ENCODE data around the gene RFFL. TPM values are rescaled to one million over a fixed set of nuclear protein-coding genes. Genes with fewer than 3 reads are reported as not detected.
A peak's percentile ranks its signal among the peaks of the same experiment; 100 is the strongest.

Gene RFFL
- total and polyA plus RNA-seq, 2 experiments from 2014 or later, result 4.2 to 9.0 TPM

GRCh38 chr17:34987232-34987631 lies 76.3 kb downstream of the RFFL start:
- Histone ChIP-seq H3K4me1 (ENCODE audit: insufficient read depth) (no peaks in the 10 kb centered on the region; the same call in 1 of the 2 replicates), H3K36me3 (ENCODE audit: low read depth) (peaks cover 19% of the 10 kb centered on the region; the same call in 1 of the 2 replicates)
- 60 to 62% methylated on average over 2 of the region's 2 CpGs for WGBS, 2 experiments (ENCODE audit: low coverage in 1 of 2, low lambda C conversion rate in 2 of 2, missing lambda C conversion rate in 2 of 2)

GRCh38 chr17:34981538-34982241 lies 81.8 kb downstream of the RFFL start:
- WGBS, 2 experiments (ENCODE audit: low coverage in 1 of 2, low lambda C conversion rate in 2 of 2, missing lambda C conversion rate in 2 of 2), result 5 to 7% methylated on average over 8 of the region's 8 CpGs
- in situ Hi-C loops (cut with MboI), result no loop called here
- no peak for TF ChIP-seq EZH2 (IDR thresholded peaks at IDR 0.05; ENCODE audit: insufficient read depth, poor library complexity, severe bottlenecking)
- no peak for TF ChIP-seq EZH2phosphoT487 (IDR thresholded peaks at IDR 0.05; ENCODE audit: insufficient read depth, low read depth)
- H3K9ac ChIP-seq, result peak overlapping the region; percentile 98
- peaks cover 22% of the 10 kb centered on the region for H3F3A ChIP-seq (ENCODE audit: insufficient read depth)
- H3K79me2 ChIP-seq (ENCODE audit: insufficient read depth), result peaks cover 32% of the 10 kb centered on the region
- H3K27ac ChIP-seq, result peak overlapping the region; percentile 97
- H3K4me2 ChIP-seq (ENCODE audit: unreplicated experiment), result peak overlapping the region; percentile 98
- no peaks in the 10 kb centered on the region for H3K27me3 ChIP-seq (replicated peaks; ENCODE audit: insufficient read depth)
- no peaks in the 10 kb centered on the region for H3K9me3 ChIP-seq (ENCODE audit: low read depth)
- H4K20me1 ChIP-seq (ENCODE audit: insufficient read depth), result no peaks in the 10 kb centered on the region
- no peaks in the 10 kb centered on the region for H3K9me2 ChIP-seq (ENCODE audit: insufficient read depth)
- peak; percentile 56 for DNase-seq
- peaks cover 2% of the 10 kb centered on the region; the same call in 1 of the 2 replicates for H3K36me3 ChIP-seq (ENCODE audit: low read depth)
- H3K4me1 ChIP-seq (ENCODE audit: insufficient read depth), result peaks cover 20% of the 10 kb centered on the region
- H2AFZ ChIP-seq, result peak overlapping the region; percentile 65
- peak overlapping the region; percentile 83 for H3K4me3 ChIP-seq

More at GRCh38 chr17:34987232-34987631, 76.3 kb downstream of the RFFL start:
- no peaks in the 10 kb centered on the region for H4K20me1 ChIP-seq (ENCODE audit: insufficient read depth)
- no peak overlapping the region for H3K9ac ChIP-seq
- H3K27me3 ChIP-seq (replicated peaks; ENCODE audit: insufficient read depth), result no peaks in the 10 kb centered on the region
- no peaks in the 10 kb centered on the region for H3K9me3 ChIP-seq (ENCODE audit: low read depth)
- DNase-seq, result no peak
- no peaks in the 10 kb centered on the region for H3K9me2 ChIP-seq (ENCODE audit: insufficient read depth)
- no peak overlapping the region for H3K4me2 ChIP-seq (ENCODE audit: unreplicated experiment)
- peaks cover 22% of the 10 kb centered on the region for H3K79me2 ChIP-seq (ENCODE audit: insufficient read depth)
- H2AFZ ChIP-seq, result no peak overlapping the region
- H3K4me3 ChIP-seq, result no peak overlapping the region
- H3F3A ChIP-seq (ENCODE audit: insufficient read depth), result no peaks in the 10 kb centered on the region
- TF ChIP-seq EZH2 (IDR thresholded peaks at IDR 0.05; ENCODE audit: insufficient read depth, poor library complexity, severe bottlenecking) (no peak), EZH2phosphoT487 (IDR thresholded peaks at IDR 0.05; ENCODE audit: insufficient read depth, low read depth) (no peak)
- in situ Hi-C loops (cut with MboI), result no loop called here
- H3K27ac ChIP-seq, result no peak overlapping the region

- peaks cover 32% of the 10 kb centered on the region for H3K79me2 ChIP-seq (ENCODE audit: insufficient read depth)
- DNase-seq, result peak; percentile 93
- H3K4me2 ChIP-seq (ENCODE audit: unreplicated experiment), result peak overlapping the region; percentile 98
- peaks cover 2% of the 10 kb centered on the region; the same call in 1 of the 2 replicates for H3K36me3 ChIP-seq (ENCODE audit: low read depth)
- H3K9me2 ChIP-seq (ENCODE audit: insufficient read depth), result no peaks in the 10 kb centered on the region
- in situ Hi-C loops (cut with MboI), result no loop called here
- no peaks in the 10 kb centered on the region for H3K27me3 ChIP-seq (replicated peaks; ENCODE audit: insufficient read depth)
- H3K27ac ChIP-seq, result peak overlapping the region; percentile 97
- peaks cover 20% of the 10 kb centered on the region for H3K4me1 ChIP-seq (ENCODE audit: insufficient read depth)
- WGBS, 2 experiments (ENCODE audit: low coverage in 1 of 2, low lambda C conversion rate in 2 of 2, missing lambda C conversion rate in 2 of 2), result 0 to 2% methylated on average over 33 to 49 of the region's 69 CpGs
- TF ChIP-seq EZH2phosphoT487 (IDR thresholded peaks at IDR 0.05; ENCODE audit: insufficient read depth, low read depth) (no peak), EZH2 (IDR thresholded peaks at IDR 0.05; ENCODE audit: insufficient read depth, poor library complexity, severe bottlenecking) (no peak)
- H3K9ac ChIP-seq, result peak overlapping the region; percentile 98
- peak overlapping the region; percentile 83 for H3K4me3 ChIP-seq
- H3F3A ChIP-seq (ENCODE audit: insufficient read depth), result peaks cover 22% of the 10 kb centered on the region
- H2AFZ ChIP-seq, result peak overlapping the region; percentile 65
- no peaks in the 10 kb centered on the region for H3K9me3 ChIP-seq (ENCODE audit: low read depth)
- no peaks in the 10 kb centered on the region for H4K20me1 ChIP-seq (ENCODE audit: insufficient read depth)
Observed at GRCh38 chr17:34980681-34981537, 82.6 kb downstream of the RFFL start.

- in situ Hi-C loops (cut with MboI), result no loop called here
- 1 to 3% methylated on average over 25 to 32 of the region's 39 CpGs for WGBS, 2 experiments (ENCODE audit: low coverage in 1 of 2, low lambda C conversion rate in 2 of 2, missing lambda C conversion rate in 2 of 2)
Observed at GRCh38 chr17:34980353-34980680, 83.2 kb downstream of the RFFL start, which contains the start of gene LIG3. TSS of gene LIG3 (plus strand) at chr17:34980512. CDS start at chr17:34983006, 2,494 bp downstream.

More at GRCh38 chr17:34980353-34980680, 83.2 kb downstream of the RFFL start, which contains the start of gene LIG3:
- peak within 1 kb of the TSS; percentile 97 for H3K27ac ChIP-seq
- H3F3A ChIP-seq (ENCODE audit: insufficient read depth), result peaks cover 22% of the 10 kb centered on the region
- H3K27me3 ChIP-seq (replicated peaks; ENCODE audit: insufficient read depth), result no peaks in the 10 kb centered on the region
- peak; percentile 97 for DNase-seq
- H3K4me2 ChIP-seq (ENCODE audit: unreplicated experiment), result peak within 1 kb of the TSS; percentile 98
- peak within 1 kb of the TSS; percentile 98 for H3K9ac ChIP-seq
- H4K20me1 ChIP-seq (ENCODE audit: insufficient read depth), result no peaks in the 10 kb centered on the region
- H3K4me3 ChIP-seq, result peak within 1 kb of the TSS; percentile 83
- no peaks in the 10 kb centered on the region for H3K9me2 ChIP-seq (ENCODE audit: insufficient read depth)
- H3K9me3 ChIP-seq (ENCODE audit: low read depth), result no peaks in the 10 kb centered on the region
- H3K4me1 ChIP-seq (ENCODE audit: insufficient read depth), result peaks cover 20% of the 10 kb centered on the region
- peaks cover 2% of the 10 kb centered on the region; the same call in 1 of the 2 replicates for H3K36me3 ChIP-seq (ENCODE audit: low read depth)
- peaks cover 32% of the 10 kb centered on the region for H3K79me2 ChIP-seq (ENCODE audit: insufficient read depth)
- TF ChIP-seq EZH2 (IDR thresholded peaks at IDR 0.05; ENCODE audit: insufficient read depth, poor library complexity, severe bottlenecking), result no peak
- TF ChIP-seq EZH2phosphoT487 (IDR thresholded peaks at IDR 0.05; ENCODE audit: insufficient read depth, low read depth), result no peak
- H2AFZ ChIP-seq, result peak within 1 kb of the TSS; percentile 89
